HG03457 (cell line): ENCODE measurements around the gene PDHB.
A peak's percentile ranks its signal among the peaks of the same experiment; 100 is the strongest.
"Not testable (repeated sequence)": the region's sequence is repeated elsewhere in the genome, so short reads cannot be mapped to it uniquely, and the experiment has no call there.

Experiments
- ATAC-seq: cut with Tn5 transposase; IDR thresholded peaks from one replicate; pipeline ENCODE4 v1.9.1; 2021; ENCODE audit warnings: moderate number of reproducible peaks; ENCODE audit not compliant: unreplicated experiment

Gene PDHB

DNA sequence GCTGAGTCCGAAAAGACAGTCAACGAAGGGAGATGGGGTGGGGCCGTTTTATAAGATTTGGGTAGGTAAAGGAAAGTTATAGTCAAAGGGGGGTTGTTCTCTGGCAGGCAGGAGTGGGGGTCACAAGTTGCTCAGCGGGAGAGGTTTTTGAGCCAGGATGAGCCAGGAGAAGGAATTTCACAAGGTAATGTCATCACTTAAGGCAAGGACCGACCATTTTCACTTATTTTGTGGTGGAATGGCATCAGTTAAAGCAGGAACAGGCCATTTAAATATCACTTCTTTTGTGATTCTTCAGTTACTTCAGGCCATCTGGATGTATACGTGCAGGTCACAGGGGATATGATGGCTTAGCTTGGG, 7.3 kb upstream of the PDHB start:
- not testable (repeated sequence) for ATAC-seq

DNA sequence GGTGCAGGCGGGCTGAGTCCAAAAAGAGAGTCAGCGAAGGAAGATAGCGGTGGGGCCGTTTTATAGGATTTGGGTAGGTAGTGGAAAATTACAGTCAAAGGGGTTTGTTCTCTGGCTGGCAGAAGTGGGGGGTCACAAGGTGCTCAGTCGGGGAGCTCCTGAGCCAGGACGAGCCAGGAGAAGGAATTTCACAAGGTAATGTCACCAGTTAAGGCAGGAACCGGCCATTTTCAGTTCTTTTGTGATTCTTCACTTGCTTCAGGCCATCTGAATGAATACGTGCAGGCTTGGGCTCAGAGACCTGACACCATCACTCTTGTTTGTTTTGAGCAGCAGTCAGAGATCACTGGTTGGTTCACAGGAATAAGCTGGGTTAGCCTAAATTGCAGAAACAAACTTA, 3.6 kb upstream of the PDHB start:
- not testable (repeated sequence) for ATAC-seq

DNA sequence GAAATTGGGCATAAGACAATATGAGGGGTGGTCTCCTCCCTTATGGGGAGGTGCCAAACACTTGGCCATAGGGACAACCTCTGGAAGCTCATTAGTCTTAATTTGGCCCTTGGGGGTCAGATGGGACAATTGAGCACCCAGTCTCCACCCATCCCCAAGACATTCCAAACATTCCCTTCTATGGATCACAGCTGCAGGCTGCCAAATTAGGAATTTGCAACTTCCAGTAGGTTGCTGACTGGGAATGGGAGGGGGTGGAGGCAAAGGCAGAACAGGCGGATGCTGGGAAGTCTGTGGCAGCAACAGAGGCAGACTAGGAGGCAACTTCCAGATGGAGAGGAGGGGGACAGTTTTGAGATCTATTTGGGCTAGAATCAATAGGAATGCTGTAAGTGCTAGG, 1.4 kb upstream of the PDHB start:
- ATAC-seq = no peak

DNA sequence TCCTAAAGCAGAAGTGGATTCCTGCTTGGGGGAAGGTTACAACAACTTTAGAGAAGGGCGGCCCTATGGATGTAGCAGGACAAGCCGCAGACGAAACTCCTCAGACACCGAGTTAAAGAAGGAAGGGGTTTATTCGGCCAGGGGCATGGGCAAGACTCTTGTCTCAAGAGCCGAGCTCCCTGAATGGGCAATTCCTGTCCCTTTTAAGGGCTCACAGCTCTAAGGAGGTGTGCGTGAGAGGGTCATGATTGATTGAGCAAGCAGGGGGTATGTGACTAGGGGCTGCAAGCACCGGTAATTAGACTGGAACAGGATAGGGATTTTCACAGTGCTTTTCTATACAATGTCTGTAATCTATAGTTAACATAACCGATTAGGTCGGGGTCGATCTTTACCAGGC, 879 bp upstream of the PDHB start:
- no peak for ATAC-seq

DNA sequence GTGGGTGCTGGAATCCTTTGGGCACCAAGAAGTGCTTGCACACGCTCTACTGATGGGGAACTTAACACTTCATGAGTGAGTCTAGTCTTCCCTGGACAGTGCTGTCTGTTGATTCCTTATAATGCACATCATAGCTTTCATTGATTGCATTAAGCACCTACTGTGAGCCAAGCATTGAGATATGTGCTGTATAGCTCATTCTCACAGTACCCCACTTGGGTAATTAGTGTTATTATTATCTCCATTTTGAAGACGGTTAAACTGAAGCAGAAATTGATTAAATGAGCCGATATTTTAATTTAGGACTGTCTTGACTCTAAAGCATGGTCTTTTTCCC, 504 bp upstream of the PDHB start:
- no peak for ATAC-seq

DNA sequence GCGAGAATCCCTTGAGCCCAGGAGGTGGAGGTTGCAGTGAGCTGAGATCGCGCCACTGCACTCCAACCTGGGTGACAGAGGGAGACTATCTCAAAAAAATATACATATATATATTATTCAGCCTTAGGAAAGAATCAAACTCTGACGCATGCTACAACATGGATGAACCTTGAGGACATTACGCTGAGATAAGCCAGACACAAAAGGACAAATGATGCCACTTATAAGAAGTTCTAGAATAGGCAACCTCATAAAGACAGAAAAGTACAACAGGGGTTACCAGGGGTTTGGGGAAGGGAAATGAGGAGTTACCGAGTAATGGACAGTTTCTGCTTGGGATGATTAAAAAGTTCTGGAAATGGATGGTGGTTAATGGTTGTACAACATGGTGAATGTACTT, 727 bp downstream of the PDHB start:
- no peak for ATAC-seq

DNA sequence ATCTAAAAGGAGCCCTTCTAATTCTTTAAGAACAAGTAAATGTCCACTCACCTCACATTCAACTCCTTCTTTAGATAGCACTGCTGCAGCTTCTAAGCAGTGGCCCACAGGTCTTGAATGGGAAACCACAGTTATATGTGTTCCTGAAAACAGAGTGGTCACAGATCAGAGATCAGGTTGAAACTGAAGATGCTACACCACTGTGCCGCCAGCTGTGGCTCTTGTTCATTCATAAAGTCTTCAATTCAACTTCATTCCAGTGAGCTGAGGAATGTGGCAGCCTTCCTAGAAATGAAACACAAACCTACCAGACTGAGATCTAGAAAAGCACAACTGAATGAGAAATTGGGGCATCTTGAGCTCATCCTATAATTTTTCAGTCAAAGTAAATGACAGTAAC, 4.0 kb downstream of the PDHB start:
- ATAC-seq = peak; percentile 35

DNA sequence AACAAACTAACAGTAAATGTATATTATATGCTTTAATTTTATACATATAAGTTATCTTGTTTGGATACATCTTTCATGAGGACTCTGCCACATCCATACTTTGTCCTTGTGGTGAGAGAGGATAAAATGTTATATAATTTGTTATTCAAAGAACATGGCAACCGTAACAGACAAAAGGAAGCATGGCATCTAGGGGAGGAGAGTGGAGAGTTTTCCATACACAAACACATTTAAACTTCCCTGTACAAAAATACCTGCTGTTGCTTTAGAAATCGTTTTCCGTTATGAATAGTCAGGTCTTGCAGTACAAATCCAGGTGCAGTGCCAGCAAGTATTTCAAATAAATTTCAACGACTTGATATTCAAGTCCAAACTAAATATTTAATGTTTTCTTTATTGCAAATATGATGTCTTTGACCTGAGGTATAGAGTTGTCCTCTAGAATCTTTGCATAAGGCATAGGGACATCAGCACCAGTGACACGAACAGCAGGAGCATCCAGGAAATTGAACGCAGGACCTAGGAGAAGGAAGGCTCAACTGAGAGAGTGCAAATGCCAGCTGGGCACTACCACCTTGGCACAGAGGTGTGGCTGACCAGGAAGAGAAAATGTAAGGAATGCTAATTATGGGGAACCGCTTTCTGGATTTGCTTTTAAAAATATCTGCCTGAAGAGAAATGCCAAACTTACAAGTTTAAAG, 5.8 kb downstream of the PDHB start:
- ATAC-seq = no peak

DNA sequence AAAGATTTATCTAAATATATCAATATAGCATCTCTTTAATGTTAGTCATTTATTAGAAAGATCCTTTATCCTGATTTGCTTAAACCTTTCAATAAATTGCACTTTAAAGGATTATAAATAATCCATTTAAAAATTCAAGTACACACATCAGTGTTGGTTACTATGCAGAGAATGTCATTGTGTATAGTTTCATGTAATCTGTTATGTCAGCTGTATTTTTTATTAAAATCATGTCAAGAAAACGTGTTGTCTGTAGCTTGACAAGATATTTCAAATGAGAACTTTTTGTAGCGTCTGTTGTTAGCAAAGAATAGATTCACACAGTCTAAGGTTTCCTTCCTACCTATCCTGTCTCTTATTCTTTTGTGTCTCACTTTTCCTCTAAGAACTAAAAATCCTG, 7.8 kb downstream of the PDHB start:
- ATAC-seq = no peak

DNA sequence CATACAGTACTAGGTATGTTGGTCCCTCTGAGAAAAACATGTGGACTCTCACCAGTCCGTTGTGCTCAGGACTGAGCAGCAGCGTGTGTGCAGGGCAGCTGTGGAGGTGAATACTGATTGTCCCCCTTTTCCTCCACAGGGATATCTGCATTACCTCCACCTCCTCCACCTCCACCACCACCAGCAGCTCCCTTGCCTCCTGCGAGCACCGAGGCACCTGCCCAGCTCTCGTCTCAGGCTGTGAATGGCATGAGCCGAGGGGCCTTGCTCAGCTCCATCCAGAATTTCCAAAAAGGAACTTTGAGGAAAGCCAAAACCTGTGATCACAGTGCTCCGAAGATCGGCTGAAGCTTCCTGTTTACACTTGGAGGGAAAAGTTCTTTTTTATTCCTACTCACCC, 9.0 kb downstream of the PDHB start:
- ATAC-seq = no peak

DNA sequence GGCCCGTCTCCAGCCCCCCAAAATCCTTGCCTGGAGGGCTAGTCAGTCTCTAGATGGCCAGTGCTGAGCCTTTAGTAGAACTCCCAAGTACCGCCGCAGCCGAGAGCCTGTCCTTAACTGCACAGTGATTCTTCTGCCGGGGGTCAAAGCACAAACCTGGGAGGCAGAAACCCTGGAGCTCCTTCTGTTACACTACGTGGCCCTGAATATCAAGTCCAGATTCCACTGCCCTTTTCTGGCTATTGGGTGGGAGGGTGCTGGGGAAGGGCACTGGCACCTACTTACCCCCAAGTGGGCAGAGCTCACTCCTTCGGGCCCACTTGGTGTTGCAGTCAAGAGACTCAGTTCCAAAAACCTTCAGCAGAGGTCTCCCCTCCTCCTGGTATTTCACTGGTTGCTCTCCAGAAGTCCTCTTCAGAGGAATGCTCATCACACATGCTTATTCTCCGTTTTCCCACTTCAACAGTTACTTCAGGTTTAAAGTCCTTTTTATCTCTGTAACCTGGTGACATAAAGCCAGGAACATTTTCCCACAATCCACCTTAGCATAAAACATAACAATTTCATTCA, 10.8 kb downstream of the PDHB start:
- ATAC-seq = no peak

DNA sequence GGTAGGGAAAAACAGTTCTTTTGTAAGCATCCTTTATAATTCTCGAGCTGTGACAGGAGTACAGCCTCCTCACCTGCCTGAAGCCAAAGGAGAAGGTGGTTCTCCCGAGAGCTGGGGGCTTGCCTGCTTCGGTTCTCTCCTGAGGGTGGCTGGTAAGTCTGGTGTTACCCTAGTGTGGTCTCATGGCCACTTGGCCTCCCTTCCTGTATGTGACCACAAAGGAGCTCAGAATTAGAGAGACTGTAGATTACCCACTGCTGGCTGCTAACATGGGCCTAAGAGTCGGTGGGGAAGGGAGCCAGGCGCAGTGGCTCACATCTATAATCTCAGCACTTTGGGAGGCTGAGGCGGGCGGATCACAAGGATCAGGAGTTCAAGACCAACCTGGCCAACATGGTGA, 12.6 kb downstream of the PDHB start:
- no peak for ATAC-seq

DNA sequence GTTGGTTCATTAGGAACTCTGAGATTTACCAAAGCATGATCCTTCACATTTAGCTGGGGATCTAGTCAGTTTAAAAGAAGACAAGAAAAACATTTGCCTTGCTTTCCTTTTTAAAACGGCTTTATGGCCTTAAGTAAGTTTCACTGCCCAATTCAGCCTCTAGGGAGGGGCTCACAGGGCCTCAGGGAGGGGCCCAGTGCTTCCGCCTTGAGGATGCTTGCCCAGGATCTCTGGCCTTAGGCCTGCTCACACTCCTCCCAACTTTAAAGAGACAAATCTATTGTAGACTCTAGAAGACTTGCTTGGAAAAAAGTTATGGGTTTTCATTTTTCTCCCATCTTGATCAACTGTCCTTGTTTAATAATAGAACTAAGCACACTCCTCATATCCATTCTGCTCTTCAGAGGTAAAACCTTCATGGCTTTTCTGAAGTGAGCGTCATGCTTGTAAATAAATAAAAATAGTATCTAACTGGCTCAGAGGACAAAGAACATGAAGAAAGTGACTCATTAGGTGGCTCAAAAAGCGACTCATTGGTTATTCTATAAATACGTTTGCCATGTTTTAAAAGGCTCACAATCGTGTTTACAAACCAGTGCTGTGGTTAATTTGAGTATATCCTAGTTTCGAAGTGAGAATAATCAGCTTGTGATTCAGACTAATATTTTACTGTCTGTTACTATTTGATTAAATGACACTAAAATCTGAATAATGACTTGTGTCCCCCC, 13.7 kb downstream of the PDHB start:
- ATAC-seq = no peak

DNA sequence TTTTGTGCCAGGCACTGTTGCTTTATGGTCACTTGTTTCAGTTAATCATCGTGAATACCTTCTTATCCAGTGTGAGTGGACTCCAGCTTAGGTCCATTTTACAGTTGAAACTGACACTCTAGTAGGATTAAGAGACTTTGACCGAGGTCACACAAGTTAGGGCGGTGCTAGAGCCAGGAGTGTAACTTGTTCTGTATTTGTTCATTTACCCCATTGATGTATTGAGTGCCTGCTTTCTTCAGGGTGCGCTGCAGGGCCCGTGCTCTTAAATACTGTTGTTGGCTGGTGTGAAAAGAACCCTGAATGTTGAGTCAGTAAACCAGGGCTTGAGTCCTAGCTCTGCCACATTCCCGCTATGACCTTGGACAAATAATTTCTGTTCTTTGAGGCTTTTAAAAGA, 15.4 kb downstream of the PDHB start:
- ATAC-seq = no peak

DNA sequence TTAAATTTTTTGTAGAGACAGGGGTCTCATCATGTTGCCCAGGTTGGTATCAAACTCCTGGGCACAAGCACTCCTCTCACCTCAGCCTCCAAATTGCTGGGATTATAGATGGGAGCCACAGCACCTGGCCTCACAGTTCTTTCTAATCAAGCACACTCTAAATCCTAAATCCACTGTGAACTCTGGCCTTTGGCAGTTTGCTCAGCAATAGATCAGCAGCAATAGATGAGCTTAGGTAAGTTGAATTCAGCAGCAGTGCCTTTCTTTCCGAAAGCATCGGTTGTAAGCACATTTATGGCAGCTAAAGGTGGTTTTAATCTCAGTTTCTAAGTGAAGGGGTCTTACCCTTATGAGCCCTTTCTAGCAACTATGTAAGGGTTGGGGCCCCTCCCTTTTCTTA, 16.6 kb downstream of the PDHB start:
- no peak for ATAC-seq

DNA sequence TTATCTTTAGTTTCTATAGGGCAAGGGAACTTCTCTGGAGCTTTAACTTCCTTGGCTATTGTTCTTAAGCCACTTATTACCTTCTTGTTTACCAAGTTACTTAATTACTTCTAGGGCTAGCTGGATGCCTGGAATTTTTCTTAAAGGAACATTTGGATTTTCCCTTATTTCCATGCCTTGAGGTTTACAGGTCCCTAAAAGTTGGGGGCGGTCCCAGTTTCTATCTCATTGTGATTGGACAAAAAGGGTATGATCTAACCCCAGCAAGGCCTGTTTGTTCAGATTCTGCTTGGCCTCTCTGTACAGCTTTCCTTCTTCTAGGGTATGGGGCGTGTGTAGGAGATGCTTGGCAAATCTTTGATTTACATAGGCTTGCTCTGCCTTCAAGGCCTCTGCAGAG, 17.4 kb downstream of the PDHB start:
- no peak for ATAC-seq

DNA sequence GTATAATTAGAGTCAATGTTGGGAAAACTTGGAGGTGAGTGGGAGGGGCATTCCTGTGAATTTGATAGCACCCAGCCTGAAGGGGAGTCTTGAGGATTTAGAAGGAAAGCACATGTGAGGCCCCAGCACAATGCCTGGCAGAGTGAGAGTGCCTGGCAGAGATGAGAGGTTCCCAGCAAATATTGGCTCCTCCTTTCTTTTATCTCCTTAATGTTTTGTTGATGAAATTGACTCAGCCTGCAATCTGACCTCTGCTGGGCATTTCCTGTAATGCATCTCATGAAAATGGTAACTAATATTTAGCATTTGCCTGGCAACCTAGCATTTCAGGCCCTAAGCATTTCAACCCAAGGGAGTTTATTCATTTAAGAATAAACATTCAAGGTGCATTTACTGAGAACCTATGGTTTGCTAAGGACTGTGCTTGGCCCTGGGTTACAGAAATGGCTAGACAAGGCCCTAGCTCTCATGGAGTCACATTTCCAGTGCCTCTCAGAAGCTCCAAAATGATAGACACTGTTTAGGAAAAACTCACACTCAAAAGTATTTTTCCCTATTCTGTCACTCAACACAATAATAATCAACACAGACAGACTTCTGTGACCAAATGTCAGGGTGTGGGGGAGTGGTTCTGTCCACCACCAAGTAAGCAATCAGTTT, 19.0 kb downstream of the PDHB start:
- ATAC-seq = no peak

DNA sequence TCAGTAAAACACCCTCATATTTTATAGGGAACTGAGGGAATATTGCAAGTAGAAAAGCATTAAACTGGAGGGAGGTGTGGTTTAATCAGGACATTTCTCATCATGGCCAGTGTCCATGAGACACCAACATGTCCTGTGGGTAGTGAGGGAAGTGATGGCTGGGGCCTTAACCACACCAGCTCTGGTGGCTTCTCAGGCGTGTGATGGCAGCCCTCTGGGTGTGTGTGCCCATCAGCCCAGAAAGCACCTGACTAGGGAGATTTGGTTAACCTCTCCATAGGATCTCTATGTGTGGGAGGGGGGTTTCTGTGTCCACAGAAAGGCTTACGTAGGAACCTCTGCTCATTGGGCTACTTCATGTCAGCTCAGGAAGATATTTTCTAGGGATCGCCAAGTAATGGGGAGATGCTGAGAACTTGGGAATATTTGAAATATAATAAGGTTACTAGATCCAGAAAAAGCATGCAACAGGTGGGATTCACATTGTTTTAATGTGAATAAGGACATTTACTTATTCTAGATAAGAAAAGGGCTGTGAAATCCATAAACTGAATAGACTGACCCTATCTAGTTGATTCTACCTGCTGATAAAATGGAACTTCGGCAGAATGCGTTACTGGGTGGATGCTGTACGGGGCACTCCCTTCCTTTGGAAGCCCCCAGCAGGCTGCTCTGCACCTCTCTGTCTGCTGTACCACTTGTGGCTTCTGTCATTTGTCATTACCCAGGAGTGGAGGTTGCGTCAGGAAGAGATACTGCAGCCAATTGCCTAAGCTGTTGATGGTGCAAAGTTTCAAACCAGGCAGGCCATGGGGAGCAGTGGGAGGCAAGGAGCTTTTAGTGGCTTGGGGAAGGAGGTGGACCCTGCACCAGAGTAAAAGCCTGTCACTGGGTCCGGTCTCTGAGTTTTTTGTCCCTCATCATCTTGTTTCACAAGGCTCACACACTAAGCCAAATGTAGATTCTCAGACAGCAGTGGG, 21.5 kb downstream of the PDHB start:
- ATAC-seq = no peak

DNA sequence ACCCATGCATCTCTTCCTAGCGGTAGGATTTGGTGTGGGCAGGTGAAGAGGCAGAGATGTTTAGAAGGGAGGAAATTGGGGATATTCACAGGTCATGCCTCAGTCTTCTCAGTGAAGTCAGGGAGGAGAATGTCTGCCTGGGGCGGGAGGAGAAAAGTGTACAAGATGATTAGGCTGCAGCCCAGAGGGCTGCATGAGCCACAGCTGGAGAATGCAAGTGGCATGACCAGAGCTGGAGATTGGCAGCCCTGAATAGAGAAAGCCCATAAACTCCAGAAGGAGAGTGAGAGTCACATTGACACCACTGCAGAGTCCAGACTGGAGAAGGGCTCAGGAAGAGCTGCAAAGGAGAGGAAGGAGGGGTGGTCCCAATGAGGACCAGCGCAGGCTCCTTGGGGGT, 22.6 kb downstream of the PDHB start:
- no peak for ATAC-seq

DNA sequence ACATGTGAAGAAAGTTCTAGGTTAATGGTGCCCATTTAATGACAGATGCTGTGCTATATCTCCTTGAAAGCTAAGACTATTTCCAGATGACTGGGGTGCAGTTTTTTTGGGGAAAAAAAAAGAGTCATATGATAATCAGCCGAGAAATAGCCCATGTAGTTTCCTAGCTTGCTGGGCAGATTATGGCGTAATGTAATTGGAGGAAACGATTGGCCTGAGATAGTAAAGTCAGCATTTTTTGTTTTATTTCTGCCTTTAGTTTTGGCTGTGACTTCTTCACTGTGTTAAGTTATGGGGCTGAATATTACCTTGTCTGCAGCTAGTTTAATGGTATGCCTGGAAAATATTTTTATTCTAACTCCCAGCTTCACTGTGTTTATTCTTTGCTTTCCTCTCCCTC, 24.0 kb downstream of the PDHB start:
- no peak for ATAC-seq

DNA sequence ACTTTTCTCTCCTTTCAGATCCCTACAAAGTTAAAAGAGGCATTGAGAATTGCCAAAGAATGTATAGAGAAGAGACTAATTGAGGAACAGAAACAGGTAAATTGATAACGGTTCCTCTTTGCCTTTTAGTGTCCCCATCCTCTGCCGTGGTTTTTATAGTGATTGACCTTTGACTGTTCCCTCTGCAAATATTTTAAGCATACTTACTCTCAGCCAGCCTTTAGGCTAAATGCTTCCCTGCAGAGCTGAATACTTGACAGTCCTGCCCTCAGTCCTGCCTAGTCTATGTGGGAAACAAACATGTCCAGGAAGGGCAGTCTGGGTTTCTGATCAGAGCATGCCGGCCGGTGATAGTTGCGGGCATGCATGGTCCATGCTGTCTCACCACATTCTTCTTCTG, 24.7 kb downstream of the PDHB start:
- no peak for ATAC-seq
